Frontal cortex (tissue), 4 donors: ENCODE measurements around the gene RALGPS1. TPM values are rescaled to one million over a fixed set of nuclear protein-coding genes. Genes with fewer than 3 reads are reported as not detected.

ENCODE experiments used
- DNase-seq, 2 donors: peaks; one replicate each; pipeline ENCODE4 v3.0.0; 2012; ENCODE audit warnings: low spot score in 2 of 2
- FAIRE-seq: peaks from 2 replicates; lab custom pipeline; 2012; peaks lifted over from hg19 to GRCh38; lab: Jason Lieb, UNC
- total RNA-seq: library from RNA; depleted of rRNA; stranded (reverse); fragments of >200 nt; gene quantifications from one replicate; pipeline ENCODE4 v1.2.3, GENCODE V29; 2014
- donor health status: control.
- donor health status: control.
- donor health status: control.

The RALGPS1 gene
- total RNA-seq, 1 donor from 2014 or later, result 53.8 TPM

DNA sequence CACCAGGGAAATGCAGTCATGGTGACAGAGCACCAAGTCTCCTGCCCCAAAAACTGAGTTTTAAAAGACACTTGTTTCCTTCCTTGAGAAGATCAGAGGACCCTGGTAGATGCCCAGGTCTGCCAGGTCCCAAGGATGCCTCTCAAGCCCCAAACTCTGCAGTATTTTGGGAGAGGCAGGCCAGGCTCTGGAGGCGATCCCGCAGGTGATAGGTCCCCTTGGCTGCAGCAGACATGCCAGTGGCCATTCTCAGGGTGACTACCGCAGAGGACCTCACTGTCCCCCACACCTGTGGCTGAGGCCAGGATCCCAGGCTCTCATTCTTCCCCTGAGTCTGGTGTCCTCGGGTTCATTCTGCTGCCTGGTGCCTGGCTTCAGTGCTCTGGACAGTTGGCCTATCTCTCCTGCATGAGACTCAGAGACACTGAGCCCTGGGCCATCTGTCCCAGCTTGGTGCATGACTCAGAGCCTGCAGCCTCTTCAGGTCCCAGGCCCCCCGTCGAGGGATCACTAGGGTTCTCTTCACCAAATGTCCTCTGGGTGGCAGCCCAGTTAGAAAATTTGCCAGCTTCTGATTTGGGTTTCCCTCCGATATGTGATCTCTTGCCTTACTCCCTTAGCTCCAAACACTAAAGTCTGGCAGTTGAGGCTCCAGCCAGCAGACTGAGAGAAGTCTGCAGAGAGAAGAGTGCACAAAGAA, 290.3 kb downstream of the RALGPS1 start:
- DNase-seq (peak in 1 of 2 donors; percentile 60), FAIRE-seq (no peak)

- no peak for FAIRE-seq
- no peak for DNase-seq
Observed at GRCh38 chr9:127205952-127206351, 291.4 kb downstream of the RALGPS1 start.

GRCh38 chr9:127206666-127207065, 292.1 kb downstream of the RALGPS1 start:
- DNase-seq, result no peak
- no peak for FAIRE-seq

DNA sequence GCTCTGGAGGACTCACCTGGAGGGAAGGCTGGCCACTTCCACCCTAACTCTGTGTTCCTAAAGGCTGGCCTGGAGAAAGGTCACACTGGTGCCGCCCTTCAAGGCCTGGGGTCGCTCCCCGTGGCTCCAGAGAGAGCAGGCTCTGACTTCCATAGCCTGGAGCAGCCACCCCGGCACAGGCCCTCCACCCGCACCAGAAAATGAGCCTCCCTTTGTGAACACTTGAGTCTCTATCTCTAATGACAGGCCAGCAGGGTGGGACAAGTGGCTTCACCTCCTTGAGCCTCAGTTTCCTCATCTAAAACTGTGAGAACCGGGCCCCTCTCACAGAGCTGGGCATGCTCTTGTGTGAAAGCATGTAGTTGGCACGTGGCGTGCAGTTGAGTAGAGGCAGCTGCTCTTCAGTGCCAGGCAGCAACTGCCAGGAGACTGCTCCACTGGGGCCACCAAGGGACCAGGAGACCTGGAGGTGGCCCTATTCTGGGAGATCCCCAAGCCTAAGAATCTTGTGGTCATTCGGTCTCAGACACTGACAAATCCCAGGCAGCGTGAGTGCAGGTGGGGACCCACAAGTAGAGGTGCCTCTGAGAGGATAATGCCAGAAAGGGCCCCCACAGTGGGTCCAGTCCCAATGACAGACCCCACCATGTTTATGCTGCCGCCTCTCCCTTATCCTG, 293.3 kb downstream of the RALGPS1 start:
- FAIRE-seq (no peak), DNase-seq (no peak)

- FAIRE-seq (no peak), DNase-seq (no peak)
Observed at GRCh38 chr9:127208416-127208815, 293.8 kb downstream of the RALGPS1 start.

DNA sequence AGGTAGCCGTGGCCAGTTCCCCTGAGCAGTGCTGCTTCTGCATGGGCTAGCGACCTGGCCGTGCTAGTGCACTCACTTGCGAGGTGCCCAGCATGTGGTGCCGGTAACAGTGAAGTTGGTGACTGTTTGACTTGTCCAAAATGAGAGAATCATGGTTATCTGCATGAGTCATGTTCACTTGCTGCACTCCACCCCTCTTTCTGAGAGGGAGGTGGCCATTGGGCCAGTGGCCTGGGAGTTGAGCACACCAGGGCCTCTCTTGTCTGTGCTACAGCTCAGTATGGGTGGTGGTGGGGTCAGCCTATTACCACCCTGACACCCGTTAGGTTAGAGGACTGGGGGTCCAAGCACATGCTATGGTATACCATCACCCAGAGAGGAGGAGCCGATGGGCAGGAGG, 294.6 kb downstream of the RALGPS1 start:
- FAIRE-seq (no peak), DNase-seq (no peak)

- FAIRE-seq (no peak), DNase-seq (no peak)
Observed at GRCh38 chr9:127209948-127210640, 295.5 kb downstream of the RALGPS1 start.

GRCh38 chr9:127210851-127211730, 296.5 kb downstream of the RALGPS1 start:
- no peak for DNase-seq
- FAIRE-seq, result no peak

GRCh38 chr9:127211983-127212382, 297.4 kb downstream of the RALGPS1 start:
- FAIRE-seq, result no peak
- DNase-seq, result no peak

GRCh38 chr9:127212453-127212852, 297.9 kb downstream of the RALGPS1 start:
- DNase-seq (no peak), FAIRE-seq (no peak)

- no peak for FAIRE-seq
Observed at GRCh38 chr9:127213859-127214258, 299.3 kb downstream of the RALGPS1 start.

GRCh38 chr9:127214421-127215267, 300.1 kb downstream of the RALGPS1 start:
- FAIRE-seq, result no peak
- peak; percentile 41 to 71 for DNase-seq

More at GRCh38 chr9:127213859-127214258, 299.3 kb downstream of the RALGPS1 start:
- DNase-seq, result no peak

GRCh38 chr9:127215268-127216209, 301.0 kb downstream of the RALGPS1 start:
- no peak for DNase-seq
- no peak for FAIRE-seq

DNA sequence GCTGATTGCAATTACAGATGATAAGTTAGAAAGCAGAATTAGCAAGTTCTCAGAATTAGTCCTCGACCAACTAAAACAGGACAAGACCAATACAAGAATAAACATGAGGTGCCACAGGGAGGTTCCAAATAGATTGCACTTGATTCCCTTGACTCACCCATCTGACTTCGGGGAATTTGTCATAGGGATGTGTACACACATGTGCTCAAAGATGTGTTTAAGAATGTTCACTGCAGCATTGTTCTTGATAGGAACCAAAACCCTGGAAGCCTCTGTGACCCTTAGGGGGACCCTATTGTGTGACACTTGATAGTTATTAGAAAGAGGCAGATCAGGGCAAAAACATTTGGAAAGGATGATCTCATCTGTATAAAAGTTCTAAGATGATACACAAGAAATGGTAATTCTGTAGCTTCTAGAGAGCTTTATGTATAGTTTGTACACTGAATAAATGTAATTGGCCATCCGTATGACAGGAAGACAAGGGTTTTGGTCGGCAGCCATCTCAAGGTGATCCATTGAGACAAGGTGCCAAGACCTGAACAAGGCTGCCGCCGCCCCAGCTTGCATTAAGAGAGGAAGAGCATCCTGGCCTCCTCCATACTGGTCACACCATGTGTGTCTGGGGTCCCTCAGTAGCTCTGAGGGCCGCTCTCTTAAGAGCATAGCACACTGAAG, 301.8 kb downstream of the RALGPS1 start:
- no peak for DNase-seq
- no peak for FAIRE-seq

DNA sequence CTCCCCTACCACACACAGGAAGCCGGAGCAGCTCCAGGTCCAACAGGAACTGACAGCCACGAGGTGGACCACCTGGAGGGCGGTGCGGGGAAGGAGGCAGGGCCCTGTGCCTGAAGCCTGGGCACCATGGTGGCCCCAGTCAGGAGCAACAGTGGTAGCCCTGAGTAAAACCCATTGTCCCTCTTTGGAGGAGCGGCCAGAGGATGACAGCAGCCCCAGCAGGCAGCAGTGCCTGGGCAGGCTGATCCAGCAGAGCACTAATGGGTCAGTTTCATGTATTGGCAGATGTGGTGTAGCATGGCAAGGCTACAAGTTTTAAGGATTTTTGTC, 302.3 kb downstream of the RALGPS1 start:
- DNase-seq (no peak), FAIRE-seq (no peak)

- DNase-seq (no peak), FAIRE-seq (no peak)
Observed at GRCh38 chr9:127218818-127219217, 304.2 kb downstream of the RALGPS1 start.

DNA sequence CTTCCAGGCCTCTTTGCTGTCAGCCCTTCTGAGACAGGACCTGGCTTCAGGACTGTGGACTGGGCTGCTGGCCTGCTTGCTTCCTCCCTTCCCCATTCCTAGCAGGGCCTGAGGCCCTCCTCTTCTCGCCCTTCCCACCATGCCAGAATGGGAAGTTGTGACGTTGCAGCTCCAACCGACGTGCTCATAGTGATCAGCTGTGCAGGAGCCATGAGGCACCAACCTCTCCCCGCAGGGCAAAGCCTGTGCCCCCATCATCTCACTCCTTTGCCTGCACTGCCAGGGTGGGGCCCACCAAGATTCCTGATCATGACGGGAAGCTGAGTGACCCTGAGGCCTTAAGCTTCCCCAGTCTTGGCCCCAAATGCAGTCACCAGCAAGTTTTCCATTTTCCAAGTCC, 304.9 kb downstream of the RALGPS1 start:
- DNase-seq, result no peak
- no peak for FAIRE-seq

GRCh38 chr9:127221695-127222094, 307.1 kb downstream of the RALGPS1 start:
- FAIRE-seq (no peak), DNase-seq (no peak)
